OCI-LY3 (cell line): ENCODE data around the gene IFIT1.

ENCODE experiments used
- H2AFZ ChIP-seq: fragments of 200-600, 300-600 bp; shearing (Covaris generic); 2 replicates; pipeline ENCODE4 v1.6.0; 2014; ENCODE audit warnings: antibody characterized with exemption, low read depth, low read length
- H3K27ac ChIP-seq: fragments of 200-600, 300-600 bp; sonication (generic); 2 replicates; pipeline ENCODE4 v1.5.1; 2014; ENCODE audit warnings: mild to moderate bottlenecking, low read length, moderate library complexity, mixed read lengths
- H3K27me3 ChIP-seq: fragments of 200-600, 300-600 bp; sonication (generic); 2 replicates; pipeline ENCODE4 v1.6.1; 2014; ENCODE audit warnings: low read depth, low read length, mixed read lengths
- H3K36me3 ChIP-seq: fragments of 200-600, 300-600 bp; sonication (generic); replicated peaks from 2 replicates; pipeline ENCODE3; 2014; ENCODE audit warnings: low read depth, low read length, mixed read lengths
- H3K4me1 ChIP-seq: fragments of 300-600, 200-600 bp; sonication (generic); 2 replicates; pipeline ENCODE4 v1.6.1; 2014; ENCODE audit warnings: low read length, mixed read lengths
- H3K4me2 ChIP-seq: fragments of 200-600, 300-600 bp; sonication (generic); 2 replicates; pipeline ENCODE4 v1.6.1; 2014; ENCODE audit warnings: low read length, mixed read lengths
- H3K4me3 ChIP-seq: fragments of 300-600, 200-600 bp; sonication (generic); 2 replicates; pipeline ENCODE4 v1.5.1; 2014; ENCODE audit warnings: antibody characterized with exemption, mild to moderate bottlenecking, low read length, moderate library complexity
- H3K79me2 ChIP-seq: fragments of 300-600, 200-600 bp; shearing (Covaris generic); 2 replicates; pipeline ENCODE4 v1.6.1; 2014; ENCODE audit warnings: mild to moderate bottlenecking, low read length, mixed read lengths
- H3K9ac ChIP-seq: fragments of 300-600, 200-600 bp; shearing (Covaris generic); 2 replicates; pipeline ENCODE4 v1.6.0; 2014; ENCODE audit warnings: mild to moderate bottlenecking, low read length, moderate library complexity
- H3K9me3 ChIP-seq: fragments of 200-600, 300-600 bp; shearing (Covaris generic); 2 replicates; pipeline ENCODE4 v1.6.1; 2014; ENCODE audit warnings: low read length, mixed read lengths; ENCODE audit not compliant: insufficient read depth
- H4K20me1 ChIP-seq: fragments of 200-600, 300-600 bp; sonication (generic); 2 replicates; pipeline ENCODE4 v1.6.1; 2016; ENCODE audit warnings: low read length, mixed read lengths; ENCODE audit not compliant: insufficient read depth
- EZH2phosphoT487 ChIP-seq: fragments of 200-600 bp; shearing (Covaris generic); IDR thresholded peaks from 2 replicates; pipeline ENCODE4 v1.6.1; 2018; ENCODE audit warnings: antibody characterized with exemption, mixed run types, low read depth
- TF ChIP-seq, protein P1 (sequence below): fragments of 200-600, 300-600 bp; sonication (generic); IDR thresholded peaks from 2 replicates; pipeline ENCODE4 v1.5.1; 2014; ENCODE audit warnings: antibody characterized with exemption, low read length, low read depth

The IFIT1 gene

DNA sequence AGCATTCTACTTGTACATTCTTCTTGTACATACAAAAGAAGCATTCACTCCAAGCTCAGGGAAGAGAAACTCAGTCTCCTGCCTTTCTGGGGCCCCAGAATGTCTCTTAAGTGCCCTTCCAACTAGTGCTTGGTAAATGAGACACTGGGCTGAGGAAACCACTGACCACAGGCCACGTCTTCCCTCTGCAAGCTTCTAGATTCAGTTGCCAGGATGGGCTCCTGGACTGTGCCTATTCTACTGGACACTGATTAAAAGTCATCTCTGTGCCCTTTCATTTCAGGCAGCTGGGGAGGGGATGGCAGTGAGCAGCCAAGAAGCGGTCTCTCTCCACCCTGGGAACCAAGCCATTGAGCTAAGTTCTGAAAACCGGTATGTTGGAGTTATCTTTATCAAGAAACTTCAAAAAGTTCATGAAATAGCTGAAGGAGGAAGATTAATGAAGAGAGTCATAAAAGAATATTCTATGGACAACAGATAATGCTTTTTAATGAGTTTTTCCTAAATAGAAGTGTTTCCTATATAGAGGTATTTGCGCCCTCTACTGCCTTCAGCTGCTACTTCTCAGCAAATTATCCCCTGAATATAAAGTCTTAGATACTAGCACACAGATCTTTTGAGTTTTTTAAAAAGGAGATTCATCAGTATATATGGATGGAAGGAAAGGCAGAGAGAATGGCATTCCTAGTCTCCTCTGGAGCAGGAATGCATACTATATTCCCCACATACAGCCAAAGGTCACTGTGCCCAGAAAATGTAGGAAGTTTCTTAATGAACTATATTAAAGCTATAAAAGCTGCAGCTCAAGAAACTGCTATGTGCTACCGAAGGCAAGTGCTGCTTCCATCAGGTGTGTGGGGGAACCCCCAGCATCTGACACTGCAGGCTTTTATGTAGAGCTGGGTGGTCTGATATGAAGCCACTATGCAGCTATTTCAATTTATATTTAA is 23.0 kb upstream of the IFIT1 start:
- no peak overlapping the region for H3K9ac ChIP-seq
- peaks cover 9% of the 10 kb centered on the region for H3K4me1 ChIP-seq
- H3K9me3 ChIP-seq = no peaks in the 10 kb centered on the region
- no peaks in the 10 kb centered on the region for H3K79me2 ChIP-seq
- no peak overlapping the region for H3K4me3 ChIP-seq
- no peaks in the 10 kb centered on the region for H3K36me3 ChIP-seq
- H3K4me2 ChIP-seq = no peak overlapping the region
- no peaks in the 10 kb centered on the region for H3K27me3 ChIP-seq
- no peak overlapping the region for H2AFZ ChIP-seq
- no peaks in the 10 kb centered on the region for H4K20me1 ChIP-seq
- no peak for TF ChIP-seq EZH2phosphoT487
- TF ChIP-seq, protein P1, sequence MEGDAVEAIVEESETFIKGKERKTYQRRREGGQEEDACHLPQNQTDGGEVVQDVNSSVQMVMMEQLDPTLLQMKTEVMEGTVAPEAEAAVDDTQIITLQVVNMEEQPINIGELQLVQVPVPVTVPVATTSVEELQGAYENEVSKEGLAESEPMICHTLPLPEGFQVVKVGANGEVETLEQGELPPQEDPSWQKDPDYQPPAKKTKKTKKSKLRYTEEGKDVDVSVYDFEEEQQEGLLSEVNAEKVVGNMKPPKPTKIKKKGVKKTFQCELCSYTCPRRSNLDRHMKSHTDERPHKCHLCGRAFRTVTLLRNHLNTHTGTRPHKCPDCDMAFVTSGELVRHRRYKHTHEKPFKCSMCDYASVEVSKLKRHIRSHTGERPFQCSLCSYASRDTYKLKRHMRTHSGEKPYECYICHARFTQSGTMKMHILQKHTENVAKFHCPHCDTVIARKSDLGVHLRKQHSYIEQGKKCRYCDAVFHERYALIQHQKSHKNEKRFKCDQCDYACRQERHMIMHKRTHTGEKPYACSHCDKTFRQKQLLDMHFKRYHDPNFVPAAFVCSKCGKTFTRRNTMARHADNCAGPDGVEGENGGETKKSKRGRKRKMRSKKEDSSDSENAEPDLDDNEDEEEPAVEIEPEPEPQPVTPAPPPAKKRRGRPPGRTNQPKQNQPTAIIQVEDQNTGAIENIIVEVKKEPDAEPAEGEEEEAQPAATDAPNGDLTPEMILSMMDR = peak; percentile 68
- H3K27ac ChIP-seq = no peak overlapping the region

DNA sequence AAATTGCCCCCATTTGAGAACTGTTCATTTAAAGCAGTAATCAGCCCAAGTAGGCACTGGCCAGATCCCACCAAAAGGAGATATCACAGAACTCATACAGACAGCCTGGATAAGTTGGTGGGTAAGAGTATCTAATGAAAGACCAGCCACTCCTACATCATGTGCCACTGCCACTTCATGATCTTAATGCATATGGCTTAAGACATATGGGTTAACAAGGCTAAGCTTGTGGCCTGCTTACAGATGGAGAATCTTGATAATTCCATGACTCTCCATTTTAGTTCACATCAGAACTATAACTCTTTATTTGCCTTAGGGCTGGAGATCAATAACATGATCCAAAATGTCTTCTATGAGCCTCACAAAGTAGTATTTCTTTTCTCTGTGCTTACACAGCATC is 21.3 kb upstream of the IFIT1 start:
- no peaks in the 10 kb centered on the region for H3K79me2 ChIP-seq
- H2AFZ ChIP-seq = no peak overlapping the region
- no peak overlapping the region for H3K4me3 ChIP-seq
- H3K4me2 ChIP-seq = no peak overlapping the region
- H3K27ac ChIP-seq = no peak overlapping the region
- no peak for TF ChIP-seq EZH2phosphoT487
- TF ChIP-seq, protein P1 = no peak
- peaks cover 3% of the 10 kb centered on the region; the same call in 1 of the 2 replicates for H3K4me1 ChIP-seq
- no peaks in the 10 kb centered on the region for H3K27me3 ChIP-seq
- no peak overlapping the region for H3K9ac ChIP-seq
- no peaks in the 10 kb centered on the region for H3K36me3 ChIP-seq
- no peaks in the 10 kb centered on the region for H4K20me1 ChIP-seq
- no peaks in the 10 kb centered on the region for H3K9me3 ChIP-seq

DNA sequence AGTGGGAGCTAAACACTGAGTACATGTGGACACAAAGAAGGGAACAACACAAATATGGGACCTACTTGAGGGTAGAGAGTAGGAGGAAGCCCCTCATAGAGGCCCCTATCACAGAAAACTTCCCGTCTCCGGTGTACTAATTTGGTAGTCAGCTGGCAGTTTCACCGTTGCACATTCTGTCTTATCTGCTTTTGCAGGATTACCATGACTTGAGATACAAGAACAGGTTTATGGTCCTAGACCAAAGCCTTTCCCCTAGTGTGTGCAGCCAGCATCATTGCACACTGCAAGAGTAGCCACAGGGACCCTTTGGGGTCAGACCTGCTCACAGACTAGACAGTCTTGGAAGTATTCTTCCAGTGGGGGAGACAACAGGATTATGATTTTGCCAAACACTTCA is 20.4 kb upstream of the IFIT1 start:
- no peak overlapping the region for H3K4me3 ChIP-seq
- no peak overlapping the region for H3K4me2 ChIP-seq
- H3K27ac ChIP-seq = no peak overlapping the region
- H2AFZ ChIP-seq = no peak overlapping the region
- H3K9me3 ChIP-seq = no peaks in the 10 kb centered on the region
- peaks cover 3% of the 10 kb centered on the region; the same call in 1 of the 2 replicates for H3K4me1 ChIP-seq
- H4K20me1 ChIP-seq = no peaks in the 10 kb centered on the region
- TF ChIP-seq, protein P1 = no peak
- TF ChIP-seq EZH2phosphoT487 = no peak
- no peak overlapping the region for H3K9ac ChIP-seq
- no peaks in the 10 kb centered on the region for H3K79me2 ChIP-seq
- H3K27me3 ChIP-seq = no peaks in the 10 kb centered on the region
- H3K36me3 ChIP-seq = no peaks in the 10 kb centered on the region

DNA sequence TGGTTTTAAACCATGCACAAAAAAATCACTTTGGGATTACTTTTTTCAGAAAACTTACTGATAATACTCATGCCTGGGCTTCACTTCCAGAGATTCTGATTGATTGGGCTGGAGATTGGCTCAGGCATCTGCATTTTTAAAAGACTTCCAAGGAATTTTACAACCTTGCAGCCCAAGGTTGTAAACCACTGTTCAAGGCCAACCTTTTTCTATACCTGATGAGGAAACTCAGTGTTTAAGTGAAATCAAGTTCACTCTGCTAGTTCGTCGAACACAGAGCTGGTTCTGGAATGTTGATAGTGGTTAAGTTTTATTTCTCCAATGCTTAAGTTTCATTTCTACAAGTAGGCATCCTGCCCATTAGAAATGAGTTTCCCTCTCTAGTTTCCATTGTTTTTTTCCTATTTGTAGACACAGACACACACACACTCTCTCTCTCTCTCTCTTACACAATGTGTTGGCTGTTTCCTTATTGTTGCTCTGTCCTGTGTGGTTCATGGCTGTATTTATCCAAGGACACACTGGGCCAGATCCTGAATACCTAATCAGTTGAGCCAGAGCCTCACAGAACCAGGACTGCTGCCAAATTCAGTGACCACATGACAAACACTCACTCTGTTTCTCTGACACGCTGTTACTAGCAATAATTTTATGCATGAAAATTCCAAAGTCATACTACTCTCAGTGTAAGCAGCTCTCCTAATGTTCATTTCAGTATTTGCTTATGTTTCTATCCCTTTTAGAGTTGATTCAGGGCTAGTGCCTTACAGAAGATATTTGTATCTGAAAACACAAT is 18.3 kb upstream of the IFIT1 start:
- TF ChIP-seq EZH2phosphoT487 = no peak
- TF ChIP-seq, protein P1 = no peak
- H3K36me3 ChIP-seq = no peaks in the 10 kb centered on the region
- H3K27me3 ChIP-seq = no peaks in the 10 kb centered on the region
- H3K4me2 ChIP-seq = no peak overlapping the region
- no peak overlapping the region for H3K4me3 ChIP-seq
- no peaks in the 10 kb centered on the region for H4K20me1 ChIP-seq
- H3K4me1 ChIP-seq = peaks cover 3% of the 10 kb centered on the region; the same call in 1 of the 2 replicates
- no peaks in the 10 kb centered on the region for H3K9me3 ChIP-seq
- no peak overlapping the region for H3K27ac ChIP-seq
- H3K79me2 ChIP-seq = no peaks in the 10 kb centered on the region
- H3K9ac ChIP-seq = no peak overlapping the region
- no peak overlapping the region for H2AFZ ChIP-seq
